B cell (primary cell): ENCODE results near the gene C20orf202. TPM values are rescaled to one million over a fixed set of nuclear protein-coding genes. Genes with fewer than 3 reads are reported as not detected.

Experiments used
- ATAC-seq: fragments of 200-7000 bp; cut with Tn5 transposase; one replicate; pipeline ENCODE4 v1.10.0; 2021; ENCODE audit warnings: low read depth, mild to moderate bottlenecking, moderate number of reproducible peaks, moderate library complexity
- CTCF ChIA-PET: fragments of 350-600 bp; sonication (Branson Sonifier 250); formaldehyde crosslinking; loops from one replicate; lab custom pipeline; 2021; ENCODE audit warnings: antibody characterized with exemption, inconsistent platforms; lab: Charles Lee
- POLR2A ChIA-PET: fragments of 350-600 bp; sonication (Branson Sonifier 250); formaldehyde crosslinking; loops from one replicate; lab custom pipeline; 2021; ENCODE audit warnings: antibody characterized with exemption; lab: Charles Lee
- DNase-seq: peaks from one replicate; pipeline ENCODE4 v3.0.0; 2013
- H2AFZ ChIP-seq: 2 replicates; pipeline ENCODE4 v1.6.1; 2012; ENCODE audit warnings: mild to moderate bottlenecking, low read depth, low read length; ENCODE audit not compliant: insufficient read depth, poor library complexity, severe bottlenecking
- H3K27ac ChIP-seq, 2 donors: 1 replicate in 1 of 2; 2 replicates in 1 of 2; pipeline ENCODE4 v1.5.1; 2012 to 2013; ENCODE audit warnings: low read length in 2 of 2, mild to moderate bottlenecking in 2 of 2, moderate library complexity in 1 of 2
- H3K27me3 ChIP-seq, 4 experiments: fragments of 200-600 bp in 1 of 4; sonication (generic) in 1 of 4; replicated peaks in 1 of 4; 1 replicate in 2 of 4; 2 replicates in 2 of 4; pipeline versions ENCODE4 v1.6.1 to v1.7.0; 2013 to 2016; ENCODE audit warnings: low read length in 3 of 4, mild to moderate bottlenecking in 2 of 4, mixed read lengths in 1 of 4, moderate library complexity in 1 of 4; ENCODE audit not compliant: insufficient read depth in 4 of 4, control insufficient read depth in 3 of 4; ENCODE audit errors: control extremely low read depth in 1 of 4
- H3K36me3 ChIP-seq, 2 experiments: replicated peaks in 1 of 2; 1 replicate in 1 of 2; 2 replicates in 1 of 2; pipeline versions ENCODE4 v1.6.1 to v1.7.1; 2013; ENCODE audit warnings: low read length in 1 of 2; ENCODE audit not compliant: insufficient read depth in 2 of 2, control insufficient read depth in 1 of 2; ENCODE audit errors: control extremely low read depth in 1 of 2, extremely low read depth in 1 of 2
- H3K4me1 ChIP-seq, 2 donors: fragments of 200-600 bp in 1 of 2; sonication (generic) in 1 of 2; 1 replicate in 1 of 2; 2 replicates in 1 of 2; pipeline versions ENCODE4 v1.5.1 to v1.6.1; 2013 to 2017; ENCODE audit warnings: low read length in 2 of 2; ENCODE audit not compliant: control insufficient read depth in 2 of 2, insufficient read depth in 2 of 2
- H3K4me2 ChIP-seq: replicated peaks from 2 replicates; pipeline ENCODE3; 2012; ENCODE audit warnings: mild to moderate bottlenecking, low read depth, low read length; ENCODE audit not compliant: poor library complexity, severe bottlenecking
- H3K4me3 ChIP-seq, 5 experiments: fragments of 200-600 bp in 1 of 5; sonication (generic) in 1 of 5; 1 replicate in 3 of 5; 2 replicates in 2 of 5; pipeline versions ENCODE4 v1.5.1 to v1.7.0; 2011 to 2016; ENCODE audit warnings: low read length in 4 of 5, mild to moderate bottlenecking in 4 of 5, low read depth in 2 of 5, control low read depth in 1 of 5, moderate library complexity in 1 of 5; ENCODE audit not compliant: insufficient read depth in 1 of 5; ENCODE audit errors: control extremely low read depth in 1 of 5, extremely low read depth in 1 of 5
- H3K79me2 ChIP-seq: fragments of 200-600 bp; sonication (generic); one replicate; pipeline ENCODE4 v1.6.0; 2016; ENCODE audit warnings: low read length; ENCODE audit not compliant: control insufficient read depth, insufficient read depth
- H3K9ac ChIP-seq: fragments of 200-600 bp; sonication (generic); 2 replicates; pipeline ENCODE4 v1.6.1; 2017; ENCODE audit warnings: mild to moderate bottlenecking, low read length, moderate library complexity
- H3K9me3 ChIP-seq, 3 donors: one replicate each; pipeline versions ENCODE4 v1.6.1 to v1.7.1; 2013; ENCODE audit warnings: low read length in 2 of 3; ENCODE audit not compliant: control insufficient read depth in 2 of 3, insufficient read depth in 1 of 3; ENCODE audit errors: control extremely low read depth in 1 of 3
- H4K20me1 ChIP-seq: 2 replicates; pipeline ENCODE4 v1.6.0; 2012; ENCODE audit warnings: mild to moderate bottlenecking, low read length; ENCODE audit not compliant: insufficient read depth, control insufficient read depth, poor library complexity, severe bottlenecking
- H3K27ac Mint-ChIP-seq: one replicate; pipeline ENCODE4 v1.8.0; 2021; ENCODE audit warnings: mixed read lengths
- H3K27me3 Mint-ChIP-seq: one replicate; pipeline ENCODE4 v1.8.0; 2021; ENCODE audit warnings: mixed read lengths
- H3K4me1 Mint-ChIP-seq: one replicate; pipeline ENCODE4 v1.8.0; 2021; ENCODE audit warnings: mixed read lengths
- H3K4me3 Mint-ChIP-seq: one replicate; pipeline ENCODE4 v1.8.0; 2021; ENCODE audit warnings: mixed read lengths
- H3K9me3 Mint-ChIP-seq: one replicate; pipeline ENCODE4 v1.8.0; 2022; ENCODE audit warnings: mixed read lengths; ENCODE audit not compliant: insufficient read depth
- CTCF ChIP-seq: fragments of 200-600 bp; IDR thresholded peaks from one replicate; pipeline ENCODE4 v1.8.0; 2022; ENCODE audit warnings: antibody characterized with exemption, mild to moderate bottlenecking
- EZH2 ChIP-seq: IDR thresholded peaks from 2 replicates; pipeline ENCODE4 v1.6.1; 2012; ENCODE audit warnings: borderline replicate concordance, low read depth, mild to moderate bottlenecking, moderate library complexity, low read length; ENCODE audit not compliant: insufficient read depth, poor library complexity, severe bottlenecking
- WGBS: methylation state at CpG from one replicate; pipeline ENCODE4 v1.1.5; 2013; ENCODE audit warnings: missing lambda C conversion rate; ENCODE audit not compliant: insufficient coverage; 5-methylcytosine and 5-hydroxymethylcytosine counted together
- intact Hi-C: fragments of 100-400 bp; cut with micrococcal nuclease; formaldehyde crosslinking; loops from one replicate; pipeline ENCODE4 v1.10.0; 2022
- polyA plus RNA-seq: library from polyadenylated mRNA; depleted of rRNA; stranded (reverse); fragments of >200 nt; gene quantifications from 2 replicates; pipeline ENCODE4 v1.2.3, GENCODE V29; 2012
- total RNA-seq, 2 donors: library from RNA; stranded (reverse); fragments of 120-200 nt in 1 of 2; gene quantifications; 1 replicate in 1 of 2; 2 replicates in 1 of 2; pipeline versions ENCODE4 v1.2.3 to v1.2.4, GENCODE V29; 2013 to 2022

The C20orf202 gene
- total and polyA plus RNA-seq, 2 donors (not counting 1 experiment from before 2014, with no cell fraction given): 0.07 TPM; not detected in 1

GRCh38 chr20:1204576-1204975, 1.3 kb downstream of the C20orf202 start:
- intact Hi-C loops: no loop called here
- Mint-ChIP-seq H3K9me3 (no peaks in the 10 kb centered on the region), H3K27me3 (peaks cover 18% of the 10 kb centered on the region), H3K4me3 (no peak overlapping the region), H3K27ac (no peak overlapping the region), H3K4me1 (no peaks in the 10 kb centered on the region)
- Histone ChIP-seq H4K20me1 (no peaks in the 10 kb centered on the region), H3K4me2 (no peak overlapping the region), H3K9ac (no peak overlapping the region), H3K4me3 (no peak overlapping the region), H3K27me3 (peaks cover 0 to 9% (median 1%) of the 10 kb centered on the region in 4 experiments), H2AFZ (no peak overlapping the region), H3K27ac (no peak overlapping the region), H3K4me1 (no peaks in the 10 kb centered on the region), H3K36me3 (no peaks in the 10 kb centered on the region), H3K9me3 (no peaks in the 10 kb centered on the region), H3K79me2 (no peaks in the 10 kb centered on the region)
- no peak for TF ChIP-seq EZH2
- CTCF ChIA-PET: no interaction called here
- 100% methylated on average over 1 of the region's 2 CpGs for WGBS
- no peak for ATAC-seq
- POLR2A ChIA-PET: no interaction called here
- DNase-seq: no peak

GRCh38 chr20:1205802-1206201, 2.5 kb downstream of the C20orf202 start:
- DNase-seq: no peak
- Mint-ChIP-seq H3K4me1 (no peaks in the 10 kb centered on the region), H3K27me3 (peaks cover 22% of the 10 kb centered on the region), H3K9me3 (no peaks in the 10 kb centered on the region), H3K4me3 (no peak overlapping the region), H3K27ac (no peak overlapping the region)
- intact Hi-C loops: no loop called here
- no peaks in the 10 kb centered on the region for H3K36me3 ChIP-seq
- no peaks in the 10 kb centered on the region for H4K20me1 ChIP-seq
- H2AFZ ChIP-seq: no peak overlapping the region
- H3K9ac ChIP-seq: no peak overlapping the region
- no peaks in the 10 kb centered on the region for H3K79me2 ChIP-seq
- H3K27ac ChIP-seq: no peak overlapping the region
- peaks cover 0 to 9% (median 4%) of the 10 kb centered on the region in 4 experiments for H3K27me3 ChIP-seq
- no peak for TF ChIP-seq CTCF
- TF ChIP-seq EZH2: no peak
- POLR2A ChIA-PET: no interaction called here
- no peak for ATAC-seq
- CTCF ChIA-PET: interaction anchor here (0.6 kb wide), 1 partner anchor 51 kb away, joined by 3 read pairs; no protein-coding TSS in a partner anchor
- no peaks in the 10 kb centered on the region for H3K4me1 ChIP-seq
- H3K9me3 ChIP-seq: no peaks in the 10 kb centered on the region
- no peak overlapping the region for H3K4me3 ChIP-seq
- H3K4me2 ChIP-seq: no peak overlapping the region
- 90% methylated on average over 6 of the region's 8 CpGs for WGBS
